T follicular helper cell (primary cell): ENCODE data around the gene HSD17B12.

ENCODE experiments used
- DNase-seq: peaks from one replicate; pipeline ENCODE4 v3.0.0-alpha.2; 2020; ENCODE audit warnings: low read depth

The HSD17B12 gene

GRCh38 chr11:43806976-43807375 lies 126.4 kb downstream of the HSD17B12 start:
- no peak for DNase-seq

GRCh38 chr11:43810929-43811596 lies 130.5 kb downstream of the HSD17B12 start:
- no peak for DNase-seq

DNA sequence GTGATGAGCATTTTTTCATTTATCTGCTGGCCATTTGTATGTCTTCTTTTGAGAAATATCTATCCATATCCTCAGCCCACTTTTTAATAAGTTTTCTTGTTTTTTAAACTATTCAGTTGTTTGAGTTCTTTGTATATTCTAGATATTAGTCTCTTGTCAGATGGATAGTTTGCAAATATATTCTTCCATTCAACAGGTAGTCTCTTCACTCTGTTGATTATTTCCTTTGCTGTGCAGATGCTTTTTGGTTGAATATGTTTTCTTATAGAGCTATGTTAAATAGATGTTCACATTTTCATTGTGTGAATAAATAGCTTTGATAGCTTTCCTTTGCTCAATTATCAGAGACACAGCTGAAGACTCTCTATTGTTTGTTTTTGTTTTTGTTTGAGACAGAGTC lies 131.9 kb downstream of the HSD17B12 start:
- DNase-seq, result no peak

- no peak for DNase-seq
These were observed 137.7 kb downstream of the HSD17B12 start for GRCh38 chr11:43818220-43818619.

- DNase-seq, result no peak
These were observed 139.4 kb downstream of the HSD17B12 start for GRCh38 chr11:43819926-43820325.

GRCh38 chr11:43823316-43823715 lies 142.8 kb downstream of the HSD17B12 start:
- no peak for DNase-seq

DNA sequence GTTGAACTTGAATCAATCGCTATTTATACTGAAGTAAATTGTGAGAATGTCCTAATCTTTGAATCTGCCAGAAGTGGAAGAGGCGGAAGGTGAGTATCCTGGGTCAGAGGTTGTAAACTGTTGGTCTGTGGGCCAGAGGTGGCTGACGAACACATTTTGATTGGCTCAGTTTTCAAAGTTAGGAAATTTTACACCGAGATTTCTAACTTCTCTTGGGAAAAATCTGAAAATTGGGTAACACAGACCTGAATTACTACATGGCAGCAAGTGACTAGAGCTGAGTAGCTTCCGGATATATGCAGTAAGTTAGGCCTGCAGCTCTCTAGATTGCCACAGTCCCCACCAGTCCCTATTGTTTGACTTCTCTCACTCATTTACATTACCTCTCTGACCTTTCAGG lies 143.3 kb downstream of the HSD17B12 start:
- no peak for DNase-seq

DNA sequence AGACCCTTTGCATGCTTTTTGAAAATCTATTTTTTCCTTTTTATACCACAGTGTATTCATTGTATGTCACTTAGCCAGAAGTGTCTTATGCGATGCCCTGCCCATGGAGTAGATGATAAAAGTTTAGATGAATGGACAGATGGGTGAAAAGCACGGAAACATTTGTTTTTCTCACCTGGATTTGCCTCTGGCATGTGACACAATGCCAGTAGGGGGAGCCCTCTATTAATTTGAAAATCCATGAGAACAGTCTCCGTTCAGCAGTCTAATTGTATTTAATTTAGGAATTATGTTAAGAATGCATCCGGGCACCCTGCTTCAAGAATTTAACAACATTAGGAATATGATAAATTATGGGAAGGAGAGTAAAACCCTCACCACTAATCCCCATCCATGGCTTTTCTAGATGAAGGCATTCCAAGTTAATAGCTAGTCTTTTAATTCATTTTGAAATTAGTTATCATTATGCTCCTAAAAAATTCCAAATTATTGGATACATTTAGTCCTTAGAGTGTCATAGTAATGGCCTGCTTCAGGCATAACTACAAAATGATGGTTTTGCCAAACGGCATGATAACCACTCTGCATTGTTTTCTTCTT lies 144.8 kb downstream of the HSD17B12 start:
- DNase-seq, result no peak

GRCh38 chr11:43830928-43831440 lies 150.4 kb downstream of the HSD17B12 start:
- DNase-seq, result no peak

GRCh38 chr11:43832536-43832935 lies 152.0 kb downstream of the HSD17B12 start:
- DNase-seq, result no peak

DNA sequence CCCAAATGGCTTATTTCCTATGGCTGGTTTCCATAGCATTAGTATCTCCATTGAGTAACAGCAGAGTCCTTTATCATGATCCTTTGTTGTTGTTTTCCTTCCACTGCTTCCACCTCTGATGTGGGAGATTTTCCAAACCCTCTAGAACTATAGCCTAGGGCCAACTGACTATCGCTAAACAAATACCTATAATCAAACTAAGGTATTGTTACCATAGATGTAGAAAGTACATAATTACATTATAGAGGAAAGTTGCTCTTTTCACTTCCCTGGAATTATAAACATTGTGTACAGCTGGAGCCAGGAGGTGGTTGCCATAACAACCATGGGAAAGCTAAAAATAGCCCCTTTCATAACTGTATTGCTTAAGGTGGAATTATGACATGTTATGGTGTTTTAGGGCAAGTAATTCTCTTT lies 153.1 kb downstream of the HSD17B12 start:
- DNase-seq, result no peak

DNA sequence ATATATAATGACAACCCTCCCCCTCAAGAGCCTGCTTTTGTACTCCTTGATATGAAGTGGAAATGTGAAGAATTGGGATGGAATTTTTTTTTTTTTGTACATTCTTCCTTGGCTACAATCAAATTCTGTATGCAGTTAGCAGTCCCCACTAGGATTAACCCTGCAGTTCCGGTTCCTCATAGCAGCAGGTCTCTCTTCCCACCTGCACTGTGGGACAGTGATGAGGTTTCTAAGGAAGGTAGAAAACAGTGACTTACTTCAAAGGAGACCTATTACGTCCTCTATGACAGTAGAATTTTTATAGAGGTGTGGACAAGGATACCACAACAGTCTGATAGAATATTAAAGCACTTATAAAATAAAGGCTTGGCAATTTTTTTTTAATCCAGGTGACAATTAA lies 153.7 kb downstream of the HSD17B12 start:
- DNase-seq, result no peak

DNA sequence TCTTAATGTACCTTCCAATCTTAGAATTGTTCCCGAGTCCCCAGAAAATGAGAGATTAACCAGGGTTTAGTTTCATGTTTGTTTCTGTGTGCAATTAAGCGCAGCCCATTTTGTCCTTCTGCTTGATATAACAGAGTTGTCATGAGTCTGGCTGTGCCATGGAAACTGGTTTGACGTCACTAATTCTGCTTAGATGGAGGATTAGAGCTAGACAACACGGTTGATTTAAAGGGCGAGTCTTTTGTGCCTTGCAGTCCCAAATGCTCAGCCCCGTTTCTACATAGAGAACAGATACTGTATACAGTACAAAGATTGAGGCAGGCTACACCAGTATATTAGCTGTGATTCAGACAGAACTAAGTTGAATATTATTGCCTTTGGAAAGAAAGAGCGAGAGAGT lies 154.6 kb downstream of the HSD17B12 start:
- no peak for DNase-seq

DNA sequence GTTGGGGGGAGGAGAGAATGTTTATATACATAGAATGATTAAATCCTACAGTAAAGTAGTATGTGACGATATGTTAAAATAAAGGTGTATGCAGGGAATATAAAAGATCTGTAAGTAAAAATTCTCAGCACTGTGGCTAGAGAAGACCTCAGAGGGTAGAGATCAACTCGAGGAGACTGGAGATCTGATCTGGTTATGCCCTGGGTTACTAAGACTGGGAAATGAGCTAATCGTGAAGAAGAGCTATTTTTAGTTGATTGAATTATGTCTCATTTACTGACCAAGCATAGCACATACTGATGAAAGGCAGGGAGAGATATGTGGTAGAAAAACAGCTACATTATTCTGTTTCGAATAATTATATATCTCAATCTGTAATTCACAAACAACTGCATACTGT lies 157.3 kb downstream of the HSD17B12 start:
- DNase-seq, result no peak

DNA sequence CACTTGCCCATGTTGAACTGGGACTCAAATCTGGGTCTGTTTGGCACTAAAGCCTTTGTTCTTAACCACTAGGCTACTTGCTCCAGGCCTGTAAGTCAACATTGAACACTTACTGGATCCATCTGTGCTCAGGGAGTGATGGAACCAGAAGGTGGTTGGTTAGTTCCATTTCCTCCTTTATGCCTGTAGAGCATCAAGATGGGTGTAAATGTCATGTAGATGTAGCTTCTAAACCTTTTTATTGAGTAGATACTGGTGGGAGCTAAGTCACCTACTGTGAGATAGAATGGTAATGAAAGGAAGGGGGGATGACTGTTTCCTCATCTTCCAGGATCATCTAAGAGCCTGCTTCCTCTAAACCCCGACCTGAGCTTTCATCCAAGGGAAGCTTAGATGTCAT lies 161.5 kb downstream of the HSD17B12 start:
- DNase-seq, result no peak

GRCh38 chr11:43845816-43846215 lies 165.3 kb downstream of the HSD17B12 start:
- no peak for DNase-seq

DNA sequence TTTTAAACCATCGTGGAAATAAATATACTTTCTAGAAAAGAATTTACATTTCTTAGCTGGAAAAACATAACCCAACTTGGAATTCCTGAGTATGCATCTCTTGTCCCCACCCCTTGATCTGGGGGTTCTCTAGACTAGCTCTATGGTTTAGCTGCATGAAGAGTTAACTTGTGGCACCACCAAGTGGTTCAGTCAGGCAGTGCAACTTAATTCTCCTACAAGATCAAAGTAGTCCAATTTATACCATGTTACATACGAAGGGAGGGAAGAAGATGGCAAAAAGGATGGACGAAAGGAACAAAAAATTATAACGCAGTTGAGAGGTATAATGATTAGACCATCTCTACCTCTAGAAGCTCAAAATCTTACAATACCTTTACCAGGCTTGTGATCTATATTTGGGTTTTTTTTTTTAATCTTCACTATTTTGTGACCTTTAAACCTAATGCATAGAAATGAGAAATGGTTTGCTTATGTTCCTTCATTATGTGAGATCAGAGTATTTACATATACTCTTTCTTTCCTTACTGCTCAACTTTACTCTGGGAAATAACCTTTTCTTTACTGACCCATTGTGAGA lies 171.6 kb downstream of the HSD17B12 start:
- DNase-seq, result peak; percentile 16

- no peak for DNase-seq
These were observed 173.2 kb downstream of the HSD17B12 start for GRCh38 chr11:43853781-43854180.

DNA sequence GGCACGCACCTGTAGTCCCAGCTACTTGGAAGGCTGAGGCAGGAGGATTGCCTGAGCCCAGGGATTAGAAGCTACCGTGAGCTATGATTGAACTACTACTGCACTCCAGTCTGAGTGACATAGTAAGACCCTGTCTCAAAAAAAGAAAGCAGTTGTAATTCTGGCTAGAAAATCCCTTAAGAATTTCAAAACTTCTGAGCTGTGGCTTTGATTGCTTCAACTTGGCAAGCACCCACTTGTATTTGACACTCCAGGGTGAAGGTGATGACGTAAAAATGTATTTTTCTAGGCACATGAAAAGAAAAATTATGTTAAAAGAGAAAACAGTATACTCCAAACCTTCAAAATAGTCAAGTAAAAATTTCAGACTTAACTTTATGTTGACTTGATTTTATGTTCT lies 176.5 kb downstream of the HSD17B12 start:
- no peak for DNase-seq

GRCh38 chr11:43861141-43861540 lies 180.6 kb downstream of the HSD17B12 start:
- DNase-seq, result no peak

DNA sequence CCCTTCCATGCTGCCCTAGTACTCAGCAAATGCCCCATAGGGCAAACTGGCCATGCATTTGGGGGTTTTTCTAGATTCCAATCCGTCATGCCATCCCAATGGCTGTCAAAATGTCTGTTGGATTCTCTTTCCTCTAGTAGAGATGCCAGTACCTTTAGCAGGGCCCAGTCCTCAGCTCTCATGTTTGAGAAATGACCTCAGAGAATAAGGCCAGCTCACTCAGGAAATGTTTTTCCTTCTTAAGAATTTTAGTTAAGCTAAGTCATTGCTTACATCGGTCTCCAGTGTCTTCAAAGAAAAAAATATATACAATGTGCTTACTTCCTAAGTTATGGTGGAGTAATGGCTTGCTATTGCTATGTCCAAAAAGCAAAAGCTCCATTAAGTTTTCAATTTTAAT lies 186.0 kb downstream of the HSD17B12 start:
- no peak for DNase-seq

- DNase-seq, result no peak
These were observed 186.4 kb downstream of the HSD17B12 start for GRCh38 chr11:43866969-43867368.

- DNase-seq, result no peak
These were observed 188.5 kb downstream of the HSD17B12 start for GRCh38 chr11:43868852-43869567.
